Measurements from ENCODE around the gene ZNF560. TPM values are rescaled to one million over a fixed set of nuclear protein-coding genes. Genes with fewer than 3 reads are reported as not detected.

ZNF560 gene
- total and polyA plus RNA-seq, 2 of the 13 experiments (the other 11 are each of a cell fraction or from before 2014, with no cell fraction given), result not detected

GRCh38 chr19:9498183-9498902 is at the start of gene ZNF560 (continued):
- TF ChIP-seq, protein P1, sequence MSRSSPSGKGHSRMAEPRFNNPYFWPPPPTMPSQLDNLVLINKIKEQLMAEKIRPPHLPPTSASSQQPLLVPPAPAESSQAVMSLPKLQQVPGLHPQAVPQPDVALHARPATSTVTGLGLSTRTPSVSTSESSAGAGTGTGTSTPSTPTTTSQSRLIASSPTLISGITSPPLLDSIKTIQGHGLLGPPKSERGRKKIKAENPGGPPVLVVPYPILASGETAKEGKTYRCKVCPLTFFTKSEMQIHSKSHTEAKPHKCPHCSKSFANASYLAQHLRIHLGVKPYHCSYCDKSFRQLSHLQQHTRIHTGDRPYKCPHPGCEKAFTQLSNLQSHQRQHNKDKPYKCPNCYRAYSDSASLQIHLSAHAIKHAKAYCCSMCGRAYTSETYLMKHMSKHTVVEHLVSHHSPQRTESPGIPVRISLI (CRISPR knock-in tag; IDR thresholded peaks at IDR 0.05; ENCODE audit: borderline replicate concordance), result no peak
- TF ChIP-seq ZNF558 (CRISPR knock-in tag; IDR thresholded peaks at IDR 0.05; ENCODE audit: borderline replicate concordance) (no peak), HNF4G (IDR thresholded peaks at IDR 0.05; ENCODE audit: borderline replicate concordance, low read depth, low read length) (no peak), HNF4G (CRISPR knock-in tag; IDR thresholded peaks at IDR 0.05; ENCODE audit: borderline replicate concordance, low read depth) (no peak), ZNF180 (CRISPR knock-in tag; IDR thresholded peaks at IDR 0.05; ENCODE audit: borderline replicate concordance, low read depth) (no peak), E2F5 (CRISPR knock-in tag; conservative IDR thresholded peaks at IDR 0.05) (no peak), KAT7 (CRISPR knock-in tag; IDR thresholded peaks at IDR 0.05; ENCODE audit: borderline replicate concordance) (no peak), RNF219 (CRISPR knock-in tag; IDR thresholded peaks at IDR 0.05) (no peak)
